ENCODE data around the gene NAPSA.

NAPSA gene

DNA sequence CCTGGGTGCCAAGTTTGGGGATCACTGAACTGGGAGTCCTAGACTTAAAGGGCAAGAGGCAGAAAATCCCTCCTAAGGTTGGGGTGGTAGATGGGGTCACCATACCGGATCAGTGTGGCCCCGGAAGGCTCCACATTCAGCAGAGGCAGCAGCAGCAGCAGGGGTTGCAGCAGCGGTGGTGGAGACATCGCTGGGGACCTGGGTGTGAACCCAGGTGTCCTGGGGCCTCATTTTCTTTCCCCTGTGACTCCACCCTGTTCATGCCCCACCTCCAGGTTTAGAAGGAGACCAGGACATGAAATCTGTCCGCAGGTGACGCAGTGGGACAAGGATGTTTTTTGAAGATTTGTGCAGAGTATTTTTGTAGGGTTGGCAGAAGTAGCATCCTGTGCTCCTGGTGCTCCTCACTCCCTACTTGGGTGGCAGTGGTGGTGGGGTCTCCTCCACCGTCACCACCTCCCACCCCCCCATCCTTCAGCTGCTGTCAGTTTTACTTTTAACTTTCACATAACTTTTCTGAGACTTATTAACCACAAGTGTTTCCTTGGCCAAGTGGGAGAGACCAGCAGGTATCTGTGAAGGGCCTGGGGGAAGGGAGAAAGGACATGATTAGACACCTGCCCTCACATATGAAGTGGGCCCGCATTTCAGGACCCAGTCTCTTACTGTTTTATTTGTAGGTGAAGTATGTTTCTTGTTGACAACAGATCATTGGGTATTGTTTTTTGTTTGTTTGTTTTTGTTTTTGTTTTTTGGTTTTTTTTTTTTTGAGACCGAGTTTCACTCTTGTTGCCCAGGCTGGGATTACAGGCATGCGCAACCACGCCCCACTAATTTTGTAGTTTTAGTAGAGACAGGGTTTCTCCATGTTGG lies at the start of gene NAPSA:
Gene NAPSA (minus strand): TSS at position 206 of the 873 bp plus-strand sequence. CDS start 18 bp downstream, at position 188.
- no peak within 1 kb of the TSS for H3K4me3 ChIP-seq (ENCODE audit: low read depth, low read length)
- TF ChIP-seq, protein P1, sequence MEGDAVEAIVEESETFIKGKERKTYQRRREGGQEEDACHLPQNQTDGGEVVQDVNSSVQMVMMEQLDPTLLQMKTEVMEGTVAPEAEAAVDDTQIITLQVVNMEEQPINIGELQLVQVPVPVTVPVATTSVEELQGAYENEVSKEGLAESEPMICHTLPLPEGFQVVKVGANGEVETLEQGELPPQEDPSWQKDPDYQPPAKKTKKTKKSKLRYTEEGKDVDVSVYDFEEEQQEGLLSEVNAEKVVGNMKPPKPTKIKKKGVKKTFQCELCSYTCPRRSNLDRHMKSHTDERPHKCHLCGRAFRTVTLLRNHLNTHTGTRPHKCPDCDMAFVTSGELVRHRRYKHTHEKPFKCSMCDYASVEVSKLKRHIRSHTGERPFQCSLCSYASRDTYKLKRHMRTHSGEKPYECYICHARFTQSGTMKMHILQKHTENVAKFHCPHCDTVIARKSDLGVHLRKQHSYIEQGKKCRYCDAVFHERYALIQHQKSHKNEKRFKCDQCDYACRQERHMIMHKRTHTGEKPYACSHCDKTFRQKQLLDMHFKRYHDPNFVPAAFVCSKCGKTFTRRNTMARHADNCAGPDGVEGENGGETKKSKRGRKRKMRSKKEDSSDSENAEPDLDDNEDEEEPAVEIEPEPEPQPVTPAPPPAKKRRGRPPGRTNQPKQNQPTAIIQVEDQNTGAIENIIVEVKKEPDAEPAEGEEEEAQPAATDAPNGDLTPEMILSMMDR (IDR thresholded peaks at IDR 0.05; ENCODE audit: low read depth, low read length, missing control alignments) = no peak
- DNase-seq (ENCODE audit: low read depth) = no peak

DNA sequence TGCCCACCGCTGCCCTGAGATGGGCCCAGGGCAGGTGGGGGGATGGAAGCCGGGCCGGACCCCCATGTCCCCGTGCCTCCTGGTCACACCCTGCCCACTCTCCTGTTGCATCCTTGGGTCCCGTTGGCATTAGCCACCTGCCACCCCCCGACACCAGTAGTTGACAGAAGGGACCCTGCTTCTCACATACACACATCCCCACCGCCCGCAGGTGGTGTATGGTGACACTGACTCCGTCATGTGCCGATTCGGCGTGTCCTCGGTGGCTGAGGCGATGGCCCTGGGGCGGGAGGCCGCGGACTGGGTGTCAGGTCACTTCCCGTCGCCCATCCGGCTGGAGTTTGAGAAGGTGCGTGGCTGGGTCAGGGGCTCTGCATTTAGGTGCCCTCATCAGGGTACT lies 48.1 kb upstream of the NAPSA start:
- DNase-seq (ENCODE audit: low read depth) = no peak
- no peak overlapping the region for H3K4me3 ChIP-seq (ENCODE audit: low read depth, low read length)
- TF ChIP-seq, protein P1 (IDR thresholded peaks at IDR 0.05; ENCODE audit: low read depth, low read length, missing control alignments) = no peak

DNA sequence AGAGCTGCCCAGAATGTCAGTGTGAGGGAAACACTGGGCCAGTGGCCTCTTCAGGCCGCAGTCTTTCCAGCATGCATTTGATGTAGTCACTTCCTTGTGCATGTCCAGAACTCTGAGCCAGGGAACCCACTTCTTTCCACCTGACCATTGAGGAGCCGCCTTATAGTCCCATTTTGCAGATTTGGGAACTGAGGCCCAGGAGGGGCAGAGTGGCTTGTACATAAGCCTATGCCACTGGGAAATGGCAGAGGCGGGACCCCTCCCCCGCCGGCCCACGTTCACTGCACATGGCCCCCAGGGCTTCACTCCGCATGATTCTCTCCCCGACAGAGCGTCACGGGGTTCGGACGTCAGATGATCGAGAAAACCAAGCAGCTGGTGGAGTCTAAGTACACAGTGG lies 47.7 kb upstream of the NAPSA start:
- TF ChIP-seq, protein P1 (IDR thresholded peaks at IDR 0.05; ENCODE audit: low read depth, low read length, missing control alignments) = no peak
- no peak for DNase-seq (ENCODE audit: low read depth)
- no peak overlapping the region for H3K4me3 ChIP-seq (ENCODE audit: low read depth, low read length)

DNA sequence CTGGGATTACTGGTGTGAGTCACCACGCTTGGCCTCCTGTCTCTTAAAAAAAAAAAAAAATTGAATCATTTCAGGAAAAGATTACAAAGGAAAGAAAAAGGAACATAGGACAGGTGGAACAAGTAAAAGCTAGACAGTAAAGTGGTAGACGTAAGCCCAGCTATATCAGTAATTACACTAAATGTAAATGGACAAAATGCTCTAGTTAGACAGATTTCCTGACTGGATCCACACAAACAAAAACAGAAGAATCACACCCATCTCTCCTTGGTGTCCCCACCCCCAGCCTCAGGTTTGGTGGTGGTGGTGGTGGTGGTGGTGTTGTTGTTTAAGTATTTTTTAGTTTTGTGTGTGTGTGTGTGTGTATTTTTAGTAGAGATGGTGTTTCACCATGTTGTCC lies 47.0 kb upstream of the NAPSA start:
- no peak overlapping the region for H3K4me3 ChIP-seq (ENCODE audit: low read depth, low read length)
- TF ChIP-seq, protein P1 (IDR thresholded peaks at IDR 0.05; ENCODE audit: low read depth, low read length, missing control alignments) = no peak
- DNase-seq (ENCODE audit: low read depth) = no peak

DNA sequence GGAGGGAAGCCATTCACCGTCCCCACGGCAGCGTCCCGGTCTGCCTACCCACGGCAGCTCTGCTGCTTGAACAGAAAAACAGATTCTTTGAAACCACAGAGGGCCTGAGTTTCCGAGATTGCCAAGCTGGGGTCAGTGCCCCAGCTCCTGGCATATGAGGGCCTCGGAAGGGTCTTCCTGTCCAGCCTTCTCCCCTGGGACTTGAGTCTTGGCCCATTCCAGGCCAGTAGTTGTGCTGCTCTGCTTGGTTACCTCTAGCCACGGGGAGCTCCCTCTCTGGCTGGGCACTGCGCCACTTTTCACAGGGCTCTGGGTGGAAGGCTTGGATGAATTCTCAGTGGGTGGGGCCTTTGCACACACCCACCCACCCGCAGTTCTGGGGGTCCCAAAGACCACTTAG lies 44.7 kb upstream of the NAPSA start:
- no peak for DNase-seq (ENCODE audit: low read depth)
- no peak overlapping the region for H3K4me3 ChIP-seq (ENCODE audit: low read depth, low read length)
- TF ChIP-seq, protein P1 (IDR thresholded peaks at IDR 0.05; ENCODE audit: low read depth, low read length, missing control alignments) = no peak

DNA sequence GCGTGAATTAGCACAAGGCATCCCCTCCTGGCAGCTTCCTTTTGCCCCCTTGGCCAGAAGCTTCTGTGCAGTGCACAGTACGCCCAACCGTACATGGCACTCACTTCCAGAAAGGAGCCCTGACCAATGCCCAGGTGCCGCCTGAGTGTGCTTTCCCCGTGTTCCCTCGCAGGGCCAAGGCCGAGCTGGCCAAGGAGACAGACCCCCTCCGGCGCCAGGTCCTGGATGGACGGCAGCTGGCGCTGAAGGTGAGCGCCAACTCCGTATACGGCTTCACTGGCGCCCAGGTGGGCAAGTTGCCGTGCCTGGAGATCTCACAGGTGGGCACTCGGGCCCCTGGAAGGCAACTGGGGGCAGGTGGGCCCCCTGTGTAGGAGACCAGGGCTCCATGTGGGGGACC lies 43.9 kb upstream of the NAPSA start:
- no peak for DNase-seq (ENCODE audit: low read depth)
- TF ChIP-seq, protein P1 (IDR thresholded peaks at IDR 0.05; ENCODE audit: low read depth, low read length, missing control alignments) = no peak
- no peak overlapping the region for H3K4me3 ChIP-seq (ENCODE audit: low read depth, low read length)

DNA sequence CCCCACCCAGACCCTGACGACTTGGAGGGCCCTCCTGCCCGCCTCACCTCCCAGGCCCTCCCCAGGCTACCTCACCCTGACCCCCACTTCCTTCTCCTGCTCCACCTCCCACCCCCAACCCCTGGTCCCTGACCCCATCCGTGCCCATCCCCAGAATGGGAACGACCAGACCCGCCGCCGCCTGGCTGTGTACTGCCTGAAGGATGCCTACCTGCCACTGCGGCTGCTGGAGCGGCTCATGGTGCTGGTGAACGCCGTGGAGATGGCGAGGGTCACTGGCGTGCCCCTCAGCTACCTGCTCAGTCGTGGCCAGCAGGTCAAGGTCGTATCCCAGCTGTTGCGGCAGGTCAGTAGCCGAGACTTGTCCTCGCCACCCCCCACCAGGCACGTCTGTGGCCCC lies 41.4 kb upstream of the NAPSA start:
- DNase-seq (ENCODE audit: low read depth) = no peak
- H3K4me3 ChIP-seq (ENCODE audit: low read depth, low read length) = no peak overlapping the region
- TF ChIP-seq, protein P1 (IDR thresholded peaks at IDR 0.05; ENCODE audit: low read depth, low read length, missing control alignments) = no peak

Data from GM12864 (cell line).